ENCODE results near the gene HAPLN1. TPM values are rescaled to one million over a fixed set of nuclear protein-coding genes. Genes with fewer than 3 reads are reported as not detected.

The HAPLN1 gene
- total and polyA plus RNA-seq, 2 of the 4 experiments (the other 2 are of a cell fraction) = under 0.01 to 0.07 TPM

GRCh38 chr5:83687124-83687619 lies 33.5 kb downstream of the HAPLN1 start:
- WGBS, 2 experiments (ENCODE audit: extremely low coverage in 2 of 2, insufficient read length in 1 of 2) = no CpG with 5 or more reads among the region's 2 CpGs
- Histone ChIP-seq H3K27ac (ENCODE audit: insufficient read depth, low read length) (no peak overlapping the region), H3K9me1 (ENCODE audit: insufficient read depth, low read length) (no peaks in the 10 kb centered on the region), H2BK120ac (ENCODE audit: low read depth, low read length) (no peak overlapping the region), H3K4ac (ENCODE audit: low read depth, low read length) (no peak overlapping the region), H3K14ac (replicated peaks; ENCODE audit: low read depth, low read length) (no peak overlapping the region), H3K9me3 (ENCODE audit: control insufficient read depth, insufficient read depth, low read length) (no peaks in the 10 kb centered on the region), H3K4me3 (ENCODE audit: insufficient read depth, low read depth, low read length) (no peak overlapping the region), H3K4me1 (ENCODE audit: control insufficient read depth, insufficient read depth, low read length) (no peaks in the 10 kb centered on the region), H3K79me1 (ENCODE audit: low read depth in 1 of 2, low read length in 2 of 2) (no peaks in the 10 kb centered on the region), H2BK5ac (ENCODE audit: low read depth, low read length, poor library complexity, severe bottlenecking) (no peak overlapping the region), H3K9ac (ENCODE audit: low read depth, low read length) (no peak overlapping the region), H2AK9ac (replicated peaks; ENCODE audit: low read depth, low read length, poor library complexity) (no peak overlapping the region), H4K20me1 (ENCODE audit: insufficient read depth, low read length) (no peaks in the 10 kb centered on the region), H2AFZ (replicated peaks; ENCODE audit: low read length, poor library complexity) (no peak overlapping the region), H3K23ac (ENCODE audit: low read depth, low read length) (no peak overlapping the region), H2BK15ac (ENCODE audit: low read depth, low read length) (no peak overlapping the region), H3K56ac (ENCODE audit: extremely low read depth, insufficient read depth, low read length) (no peak overlapping the region), H3K27me3 (ENCODE audit: control insufficient read depth, insufficient read depth, low read length) (peaks cover 5% of the 10 kb centered on the region), H2AK5ac (ENCODE audit: low read depth, low read length) (no peak overlapping the region), H3K18ac (ENCODE audit: low read depth, low read length) (no peak overlapping the region), H2BK20ac (ENCODE audit: low read depth, low read length) (no peak overlapping the region), H4K5ac (ENCODE audit: low read depth, low read length) (no peak overlapping the region), H3K4me2 (ENCODE audit: low read depth, low read length) (no peak overlapping the region; the same call in 1 of the 2 replicates), H3K36me3 (ENCODE audit: control insufficient read depth, insufficient read depth, low read length) (no peaks in the 10 kb centered on the region), H4K91ac (ENCODE audit: insufficient read depth, low read depth, low read length) (no peak overlapping the region), H4K8ac (ENCODE audit: low read depth in 2 of 2, low read length in 2 of 2) (no peak overlapping the region)
- dilution Hi-C loops (cut with HindIII; ENCODE audit: low sequenced_read_pairs, unreplicated experiment) (no loop called here), in situ Hi-C loops (cut with MboI; ENCODE audit: low sequenced_read_pairs) (no loop called here), intact Hi-C loops (cut with micrococcal nuclease) (no loop called here)
- ATAC-seq (ENCODE audit: low read depth) (peak; percentile 54), DNase-seq (no peak)
- no TSS peak for BruUV-seq (replicated peaks)
- ChIA-PET CTCF (no interaction called here), POLR2A (ENCODE audit: unreplicated experiment) (no interaction called here)
- no peak for TF ChIP-seq RAD21 (IDR thresholded peaks at IDR 0.05; ENCODE audit: low read length)
- TF ChIP-seq FOS (IDR thresholded peaks at IDR 0.05; ENCODE audit: low read depth, low read length) = no peak
- TF ChIP-seq, protein P1, sequence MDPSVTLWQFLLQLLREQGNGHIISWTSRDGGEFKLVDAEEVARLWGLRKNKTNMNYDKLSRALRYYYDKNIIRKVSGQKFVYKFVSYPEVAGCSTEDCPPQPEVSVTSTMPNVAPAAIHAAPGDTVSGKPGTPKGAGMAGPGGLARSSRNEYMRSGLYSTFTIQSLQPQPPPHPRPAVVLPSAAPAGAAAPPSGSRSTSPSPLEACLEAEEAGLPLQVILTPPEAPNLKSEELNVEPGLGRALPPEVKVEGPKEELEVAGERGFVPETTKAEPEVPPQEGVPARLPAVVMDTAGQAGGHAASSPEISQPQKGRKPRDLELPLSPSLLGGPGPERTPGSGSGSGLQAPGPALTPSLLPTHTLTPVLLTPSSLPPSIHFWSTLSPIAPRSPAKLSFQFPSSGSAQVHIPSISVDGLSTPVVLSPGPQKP (IDR thresholded peaks at IDR 0.05; ENCODE audit: borderline replicate concordance, low read depth, low read length) = no peak
- TF ChIP-seq SMC3 (IDR thresholded peaks at IDR 0.05; ENCODE audit: low read depth, low read length) = no peak
- no peak for TF ChIP-seq RFX5 (IDR thresholded peaks at IDR 0.05; ENCODE audit: low read depth, low read length)
- TF ChIP-seq, protein P2, sequence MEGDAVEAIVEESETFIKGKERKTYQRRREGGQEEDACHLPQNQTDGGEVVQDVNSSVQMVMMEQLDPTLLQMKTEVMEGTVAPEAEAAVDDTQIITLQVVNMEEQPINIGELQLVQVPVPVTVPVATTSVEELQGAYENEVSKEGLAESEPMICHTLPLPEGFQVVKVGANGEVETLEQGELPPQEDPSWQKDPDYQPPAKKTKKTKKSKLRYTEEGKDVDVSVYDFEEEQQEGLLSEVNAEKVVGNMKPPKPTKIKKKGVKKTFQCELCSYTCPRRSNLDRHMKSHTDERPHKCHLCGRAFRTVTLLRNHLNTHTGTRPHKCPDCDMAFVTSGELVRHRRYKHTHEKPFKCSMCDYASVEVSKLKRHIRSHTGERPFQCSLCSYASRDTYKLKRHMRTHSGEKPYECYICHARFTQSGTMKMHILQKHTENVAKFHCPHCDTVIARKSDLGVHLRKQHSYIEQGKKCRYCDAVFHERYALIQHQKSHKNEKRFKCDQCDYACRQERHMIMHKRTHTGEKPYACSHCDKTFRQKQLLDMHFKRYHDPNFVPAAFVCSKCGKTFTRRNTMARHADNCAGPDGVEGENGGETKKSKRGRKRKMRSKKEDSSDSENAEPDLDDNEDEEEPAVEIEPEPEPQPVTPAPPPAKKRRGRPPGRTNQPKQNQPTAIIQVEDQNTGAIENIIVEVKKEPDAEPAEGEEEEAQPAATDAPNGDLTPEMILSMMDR (conservative IDR thresholded peaks at IDR 0.05; ENCODE audit: low read depth, low read length) = no peak
- TF ChIP-seq MAZ (IDR thresholded peaks at IDR 0.05; ENCODE audit: borderline replicate concordance, low read depth, low read length) = no peak
- no peak for TF ChIP-seq NFE2L2 (IDR thresholded peaks at IDR 0.05; ENCODE audit: low read depth, low read length)
- no peak for TF ChIP-seq MXI1 (IDR thresholded peaks at IDR 0.05; ENCODE audit: borderline replicate concordance, low read depth, low read length)
- no peak for TF ChIP-seq CEBPB (IDR thresholded peaks at IDR 0.05; ENCODE audit: low read depth, low read length)
- no peak for TF ChIP-seq CHD1 (IDR thresholded peaks at IDR 0.05; ENCODE audit: low read depth, low read length)
